Activated naive CD4-positive, alpha-beta T cell treated with Interleukin-2 at 50 U/mL for 16 hours (primary cell): ENCODE data around the gene TMEM126A.

ENCODE experiments used
- DNase-seq: peaks from one replicate; pipeline ENCODE4 v3.0.0-alpha.2; 2020

The TMEM126A gene

DNA sequence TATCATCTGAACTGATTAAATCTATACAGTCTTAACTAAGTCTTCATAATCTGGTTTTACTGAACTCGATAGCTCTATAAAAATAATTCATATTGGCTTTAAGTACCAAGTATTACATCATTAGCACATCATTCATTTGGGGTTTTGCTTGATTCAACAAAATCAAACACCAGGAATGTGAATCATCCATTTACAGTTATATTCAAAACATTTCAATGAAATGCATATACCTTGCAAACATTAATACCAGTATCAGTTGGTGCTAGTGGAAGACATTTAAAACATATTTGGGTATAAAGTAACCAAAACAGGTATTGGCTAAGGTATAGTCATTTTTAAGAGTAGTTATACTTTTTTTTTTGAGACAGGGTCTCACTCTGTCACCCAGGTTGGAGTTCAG, 50.4 kb downstream of the TMEM126A start:
- no peak for DNase-seq

DNA sequence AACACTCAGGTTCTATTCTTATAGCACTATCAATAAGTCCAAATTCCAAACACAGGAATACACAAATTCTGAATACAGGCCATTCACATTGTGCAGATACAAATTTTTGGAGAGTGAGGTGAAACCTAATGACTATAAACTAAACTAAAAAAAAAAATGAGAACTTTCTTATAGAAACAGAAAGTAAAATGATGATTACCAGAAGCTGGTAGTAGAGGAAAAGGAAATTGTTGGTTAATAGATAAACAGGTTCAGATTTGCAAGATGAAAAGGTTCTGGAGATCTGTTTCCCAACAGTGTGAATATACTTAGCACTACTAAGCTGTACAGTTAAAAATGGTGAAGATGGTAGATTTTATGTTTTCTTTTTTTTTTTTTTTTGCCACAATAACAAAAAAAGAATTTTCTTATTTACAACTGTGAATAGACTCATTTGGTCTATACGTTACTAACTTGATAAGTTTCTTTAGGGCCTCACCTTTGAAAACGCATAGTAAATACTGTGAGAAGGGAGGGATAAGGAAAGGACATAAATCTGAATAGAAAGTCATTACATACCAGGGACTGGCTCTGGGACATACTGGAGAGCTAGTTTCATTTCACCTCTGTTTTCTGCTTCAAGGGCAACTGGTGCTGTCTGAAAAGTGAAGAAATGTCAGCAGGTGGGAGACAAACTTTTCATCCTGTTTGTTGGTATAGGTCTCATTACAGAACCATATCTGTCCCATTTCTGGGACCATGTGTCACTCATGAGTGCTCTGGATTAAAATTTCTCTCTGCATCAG, 52.4 kb downstream of the TMEM126A start:
- no peak for DNase-seq

DNA sequence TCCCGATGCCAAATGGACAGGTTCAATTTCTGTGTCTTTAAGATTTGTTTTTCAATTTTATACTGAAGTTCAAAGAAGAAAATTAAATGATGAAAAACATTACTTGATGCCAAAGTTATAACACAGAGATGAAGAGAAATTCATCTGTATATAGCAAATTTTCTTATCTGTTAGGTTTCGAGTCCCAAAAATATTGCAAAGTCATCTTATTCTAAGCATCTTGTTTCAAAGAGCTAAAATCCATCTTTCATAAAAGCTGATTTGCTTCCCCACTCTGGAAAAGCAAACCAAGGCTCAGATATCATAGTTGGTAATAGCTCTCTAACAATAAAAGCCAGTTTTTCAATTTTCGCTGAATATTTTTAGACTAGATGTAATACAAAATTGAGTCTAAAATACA, 57.2 kb downstream of the TMEM126A start:
- no peak for DNase-seq

DNA sequence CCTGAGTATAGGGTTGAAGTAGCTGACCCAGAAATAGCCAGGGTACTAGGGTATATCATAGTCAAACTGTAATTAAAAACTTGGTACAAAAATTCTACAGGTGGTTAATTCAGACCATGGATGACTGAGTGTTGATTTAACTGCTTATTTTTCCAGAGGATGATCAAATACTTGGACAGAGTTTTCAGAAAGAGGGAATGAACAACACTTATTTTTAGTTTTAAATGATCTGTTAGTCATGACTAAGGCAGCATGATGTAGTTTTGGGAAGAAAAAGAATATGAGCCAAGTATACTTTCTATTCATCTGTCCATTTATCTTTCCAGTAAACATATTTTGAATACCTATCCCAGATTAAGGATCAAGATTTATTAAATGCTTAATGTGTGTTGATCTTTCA, 58.0 kb downstream of the TMEM126A start:
- DNase-seq: no peak
